ENCODE measurements around the gene FAM216A.

FAM216A gene

GRCh38 chr12:110536834-110537604, 68.4 kb downstream of the FAM216A start:
- Histone ChIP-seq H3K4me2 (ENCODE audit: low read depth, low read length, poor library complexity, severe bottlenecking) (no peak overlapping the region), H4K20me1 (ENCODE audit: insufficient read depth, low read length, poor library complexity, severe bottlenecking) (no peaks in the 10 kb centered on the region), H3K9me3 (ENCODE audit: insufficient read depth, low read depth, low read length) (no peaks in the 10 kb centered on the region), H3K79me2 (ENCODE audit: insufficient read depth, low read length) (0 out of 2 replicates have a peak, but pooled peaks cover 4% of the 10 kb centered on the region), H3K4me3 (ENCODE audit: low read length, poor library complexity, severe bottlenecking) (no peak overlapping the region), H2AFZ (ENCODE audit: low read length) (no peak overlapping the region), H3K9me2 (replicated peaks; ENCODE audit: low read depth, low read length) (no peaks in the 10 kb centered on the region), H3F3A (ENCODE audit: low read depth) (no peaks in the 10 kb centered on the region), H3K27me3 (ENCODE audit: insufficient read depth, low read length, poor library complexity, severe bottlenecking) (no peaks in the 10 kb centered on the region), H3K4me1 (ENCODE audit: insufficient read depth, low read length, poor library complexity, severe bottlenecking) (peaks cover 6% of the 10 kb centered on the region), H3K9ac (ENCODE audit: low read depth, low read length, poor library complexity, severe bottlenecking) (no peak overlapping the region), H3K36me3 (ENCODE audit: insufficient read depth, low read length) (peaks cover 72% of the 10 kb centered on the region)
- TF ChIP-seq CTCF (conservative IDR thresholded peaks at IDR 0.05; ENCODE audit: low read length) (no peak), EZH2phosphoT487 (IDR thresholded peaks at IDR 0.05; ENCODE audit: borderline replicate concordance) (no peak)

GRCh38 chr12:110537605-110538409, 69.2 kb downstream of the FAM216A start:
- Histone ChIP-seq H3K9me3 (ENCODE audit: insufficient read depth, low read depth, low read length) (no peaks in the 10 kb centered on the region), H3K36me3 (ENCODE audit: insufficient read depth, low read length) (peaks cover 73% of the 10 kb centered on the region), H3K79me2 (ENCODE audit: insufficient read depth, low read length) (0 out of 2 replicates have a peak, but pooled peaks cover 6% of the 10 kb centered on the region), H3K9ac (ENCODE audit: low read depth, low read length, poor library complexity, severe bottlenecking) (no peak overlapping the region), H2AFZ (ENCODE audit: low read length) (no peak overlapping the region), H3F3A (ENCODE audit: low read depth) (no peaks in the 10 kb centered on the region), H3K4me2 (ENCODE audit: low read depth, low read length, poor library complexity, severe bottlenecking) (no peak overlapping the region), H3K27me3 (ENCODE audit: insufficient read depth, low read length, poor library complexity, severe bottlenecking) (no peaks in the 10 kb centered on the region), H3K4me3 (ENCODE audit: low read length, poor library complexity, severe bottlenecking) (no peak overlapping the region), H3K4me1 (ENCODE audit: insufficient read depth, low read length, poor library complexity, severe bottlenecking) (no peaks in the 10 kb centered on the region), H3K9me2 (replicated peaks; ENCODE audit: low read depth, low read length) (no peaks in the 10 kb centered on the region), H4K20me1 (ENCODE audit: insufficient read depth, low read length, poor library complexity, severe bottlenecking) (no peaks in the 10 kb centered on the region)
- no peak for TF ChIP-seq EZH2phosphoT487 (IDR thresholded peaks at IDR 0.05; ENCODE audit: borderline replicate concordance)
- no peak for TF ChIP-seq CTCF (conservative IDR thresholded peaks at IDR 0.05; ENCODE audit: low read length)

GRCh38 chr12:110538869-110539622, 70.4 kb downstream of the FAM216A start:
- Histone ChIP-seq H3K9ac (ENCODE audit: low read depth, low read length, poor library complexity, severe bottlenecking) (no peak overlapping the region), H3K4me3 (ENCODE audit: low read length, poor library complexity, severe bottlenecking) (no peak overlapping the region), H4K20me1 (ENCODE audit: insufficient read depth, low read length, poor library complexity, severe bottlenecking) (no peaks in the 10 kb centered on the region), H3K27me3 (ENCODE audit: insufficient read depth, low read length, poor library complexity, severe bottlenecking) (no peaks in the 10 kb centered on the region), H3K4me2 (ENCODE audit: low read depth, low read length, poor library complexity, severe bottlenecking) (no peak overlapping the region), H3K4me1 (ENCODE audit: insufficient read depth, low read length, poor library complexity, severe bottlenecking) (no peaks in the 10 kb centered on the region), H2AFZ (ENCODE audit: low read length) (no peak overlapping the region), H3K9me2 (replicated peaks; ENCODE audit: low read depth, low read length) (no peaks in the 10 kb centered on the region), H3K9me3 (ENCODE audit: insufficient read depth, low read depth, low read length) (no peaks in the 10 kb centered on the region), H3K79me2 (ENCODE audit: insufficient read depth, low read length) (0 out of 2 replicates have a peak, but pooled peaks cover 6% of the 10 kb centered on the region), H3K36me3 (ENCODE audit: insufficient read depth, low read length) (peaks cover 83% of the 10 kb centered on the region), H3F3A (ENCODE audit: low read depth) (no peaks in the 10 kb centered on the region)
- TF ChIP-seq EZH2phosphoT487 (IDR thresholded peaks at IDR 0.05; ENCODE audit: borderline replicate concordance) (no peak), CTCF (conservative IDR thresholded peaks at IDR 0.05; ENCODE audit: low read length) (no peak)
